ENCODE results near the gene C3orf52.

Gene C3orf52

DNA sequence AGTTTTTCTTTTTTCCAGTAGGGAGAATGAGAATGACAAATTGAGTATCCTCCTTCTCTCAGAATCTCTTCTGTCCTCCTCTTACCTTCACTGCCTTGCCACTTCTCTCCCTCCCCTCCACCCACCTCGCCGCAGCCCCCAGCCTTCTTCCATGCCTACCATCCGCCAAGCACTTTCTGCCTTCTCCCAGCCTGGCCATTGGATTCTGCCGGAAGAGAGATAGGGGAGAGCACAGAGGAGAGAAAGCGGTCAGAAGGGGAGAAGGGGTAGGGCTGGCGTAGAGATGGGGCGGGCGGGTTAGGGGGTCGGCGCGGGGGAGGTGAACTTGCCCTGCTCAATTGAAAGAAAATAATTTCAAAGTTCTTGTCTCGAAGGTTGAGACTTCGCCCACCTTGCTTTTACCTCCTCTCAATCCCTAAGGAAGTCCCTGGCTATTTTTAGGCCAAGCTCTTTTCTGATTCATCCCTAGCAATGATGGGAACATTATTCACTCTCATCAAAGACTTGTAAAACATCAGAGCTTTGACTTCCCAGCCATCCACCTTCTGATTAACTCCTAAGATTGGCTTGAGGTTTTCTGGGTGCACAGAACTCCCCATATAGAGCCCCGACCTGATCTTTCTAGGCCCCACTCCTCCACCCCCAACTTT, 811 bp downstream of the C3orf52 start:
- Histone ChIP-seq H3K4me1 (ENCODE audit: insufficient read depth, insufficient read length) (peaks cover 3% of the 10 kb centered on the region), H3K27me3 (ENCODE audit: insufficient read depth, insufficient read length) (peaks cover 27% of the 10 kb centered on the region), H3K36me3 (ENCODE audit: insufficient read depth, insufficient read length, low read length) (peaks cover 6% of the 10 kb centered on the region), H3K9me3 (ENCODE audit: insufficient read depth, low read length) (no peaks in the 10 kb centered on the region), H3K9ac (ENCODE audit: insufficient read length, low read depth) (peak overlapping the region; percentile 86), H3K4me3 (ENCODE audit: insufficient read length, low read depth) (peak overlapping the region; percentile 68)
- DNase-seq (ENCODE audit: low read depth, low spot score) = no peak
- no peak for TF ChIP-seq YY1 (IDR thresholded peaks at IDR 0.05; ENCODE audit: insufficient read depth, insufficient read length)
- no peak for TF ChIP-seq SUZ12 (IDR thresholded peaks at IDR 0.05; ENCODE audit: extremely low read depth, insufficient read depth, insufficient read length)
- TF ChIP-seq ZNF274 (IDR thresholded peaks at IDR 0.05; ENCODE audit: low read depth, low read length) = no peak

DNA sequence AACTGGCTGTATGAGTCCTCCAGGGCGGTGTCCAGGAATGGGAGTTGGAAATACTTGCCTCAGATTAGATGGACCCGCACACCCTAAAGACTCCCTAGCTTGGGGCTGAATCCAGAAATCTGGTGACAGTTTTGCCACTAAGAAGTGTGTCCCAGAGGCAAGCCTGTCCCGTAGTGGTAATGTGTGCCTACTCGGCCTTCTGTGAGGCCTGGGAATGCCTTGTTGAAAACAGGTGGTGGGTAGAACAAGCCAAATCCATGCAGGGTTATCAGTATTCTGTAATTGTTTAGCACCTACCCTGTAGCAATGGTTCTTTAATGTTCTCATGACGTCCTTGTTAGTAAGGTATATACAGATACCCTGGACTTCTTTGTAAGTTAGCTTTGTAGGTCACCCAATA, 1.6 kb downstream of the C3orf52 start:
- Histone ChIP-seq H3K9me3 (ENCODE audit: insufficient read depth, low read length) (no peaks in the 10 kb centered on the region), H3K36me3 (ENCODE audit: insufficient read depth, insufficient read length, low read length) (peaks cover 6% of the 10 kb centered on the region), H3K27me3 (ENCODE audit: insufficient read depth, insufficient read length) (peaks cover 26% of the 10 kb centered on the region), H3K4me3 (ENCODE audit: insufficient read length, low read depth) (peak overlapping the region; percentile 68), H3K4me1 (ENCODE audit: insufficient read depth, insufficient read length) (peaks cover 7% of the 10 kb centered on the region), H3K9ac (ENCODE audit: insufficient read length, low read depth) (no peak overlapping the region)
- no peak for DNase-seq (ENCODE audit: low read depth, low spot score)
- no peak for TF ChIP-seq ZNF274 (IDR thresholded peaks at IDR 0.05; ENCODE audit: low read depth, low read length)
- TF ChIP-seq SUZ12 (IDR thresholded peaks at IDR 0.05; ENCODE audit: extremely low read depth, insufficient read depth, insufficient read length) = no peak
- no peak for TF ChIP-seq YY1 (IDR thresholded peaks at IDR 0.05; ENCODE audit: insufficient read depth, insufficient read length)

DNA sequence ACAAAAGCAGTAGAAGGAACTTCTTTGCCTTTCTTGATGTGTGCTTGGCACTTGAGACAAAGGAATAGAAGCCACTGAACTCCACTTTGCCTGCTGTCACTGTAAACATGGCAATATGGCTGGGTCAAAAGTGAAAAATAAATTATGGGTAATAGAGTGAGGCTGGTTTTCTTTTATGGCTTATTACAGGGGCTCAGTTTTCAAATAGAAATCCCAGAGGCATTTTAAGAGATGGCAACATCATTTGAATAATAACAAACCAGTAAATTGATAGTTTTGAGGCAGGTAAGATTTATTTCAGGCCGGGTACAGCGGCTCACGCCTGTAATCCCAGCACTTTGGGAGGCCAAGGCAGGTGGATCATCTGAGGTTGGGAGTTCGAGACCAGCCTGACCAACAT, 2.8 kb downstream of the C3orf52 start:
- H3K4me3 ChIP-seq (ENCODE audit: insufficient read length, low read depth) = no peak overlapping the region
- no peak overlapping the region for H3K9ac ChIP-seq (ENCODE audit: insufficient read length, low read depth)
- no peak for DNase-seq (ENCODE audit: low read depth, low spot score)
- peaks cover 7% of the 10 kb centered on the region for H3K4me1 ChIP-seq (ENCODE audit: insufficient read depth, insufficient read length)
- no peaks in the 10 kb centered on the region for H3K9me3 ChIP-seq (ENCODE audit: insufficient read depth, low read length)
- peaks cover 19% of the 10 kb centered on the region for H3K27me3 ChIP-seq (ENCODE audit: insufficient read depth, insufficient read length)
- no peak for TF ChIP-seq SUZ12 (IDR thresholded peaks at IDR 0.05; ENCODE audit: extremely low read depth, insufficient read depth, insufficient read length)
- TF ChIP-seq ZNF274 (IDR thresholded peaks at IDR 0.05; ENCODE audit: low read depth, low read length) = no peak
- no peak for TF ChIP-seq YY1 (IDR thresholded peaks at IDR 0.05; ENCODE audit: insufficient read depth, insufficient read length)
- peaks cover 15% of the 10 kb centered on the region for H3K36me3 ChIP-seq (ENCODE audit: insufficient read depth, insufficient read length, low read length)

DNA sequence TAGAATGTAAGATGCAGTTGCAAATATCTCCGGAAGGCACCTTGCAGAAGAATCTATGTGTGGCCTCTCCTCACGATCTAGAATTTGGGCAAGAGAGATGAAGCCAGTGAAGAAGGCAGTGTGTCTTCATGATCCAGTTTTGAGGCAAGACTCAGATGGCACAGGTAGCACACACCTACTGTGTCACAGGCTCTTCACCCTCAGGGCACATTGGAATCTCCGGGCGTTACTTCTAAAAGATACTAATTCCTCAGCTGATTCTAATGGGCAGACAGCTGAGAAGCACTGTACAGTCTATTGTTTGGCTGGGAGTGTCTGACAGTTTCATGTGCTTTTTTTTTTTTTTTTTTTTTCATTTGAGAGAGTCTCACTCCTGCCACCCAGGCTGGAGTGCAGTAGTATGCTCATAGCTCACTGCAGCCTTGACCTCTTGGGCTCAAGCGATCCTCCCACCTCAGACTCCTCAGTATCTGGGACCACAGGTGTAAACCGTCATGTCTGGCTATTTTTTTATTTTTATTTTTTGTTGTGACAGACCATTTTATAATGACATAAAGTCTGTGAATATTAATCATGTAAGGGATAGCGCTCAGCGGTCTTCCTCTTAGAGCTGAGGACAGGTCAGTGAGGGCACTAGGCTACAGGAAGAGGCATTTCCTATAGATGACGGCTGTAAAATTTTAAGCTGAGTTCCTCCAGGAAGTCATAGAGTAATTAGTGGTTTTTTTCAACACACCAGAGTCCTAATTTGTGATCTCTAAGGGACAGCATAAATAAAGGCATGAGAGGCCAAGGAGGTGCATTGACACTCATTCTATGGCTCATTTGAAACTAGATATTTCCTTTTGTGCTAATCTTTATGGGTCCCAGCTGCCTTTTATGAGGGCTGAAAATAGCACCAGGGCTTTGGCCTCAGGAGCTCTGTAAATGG, 4.0 kb downstream of the C3orf52 start:
- no peak for DNase-seq (ENCODE audit: low read depth, low spot score)
- Histone ChIP-seq H3K9me3 (ENCODE audit: insufficient read depth, low read length) (no peaks in the 10 kb centered on the region), H3K27me3 (ENCODE audit: insufficient read depth, insufficient read length) (peaks cover 7% of the 10 kb centered on the region), H3K4me3 (ENCODE audit: insufficient read length, low read depth) (no peak overlapping the region), H3K36me3 (ENCODE audit: insufficient read depth, insufficient read length, low read length) (peaks cover 27% of the 10 kb centered on the region), H3K4me1 (ENCODE audit: insufficient read depth, insufficient read length) (peaks cover 7% of the 10 kb centered on the region), H3K9ac (ENCODE audit: insufficient read length, low read depth) (no peak overlapping the region)
- TF ChIP-seq SUZ12 (IDR thresholded peaks at IDR 0.05; ENCODE audit: extremely low read depth, insufficient read depth, insufficient read length) (no peak), YY1 (IDR thresholded peaks at IDR 0.05; ENCODE audit: insufficient read depth, insufficient read length) (no peak), ZNF274 (IDR thresholded peaks at IDR 0.05; ENCODE audit: low read depth, low read length) (no peak)

DNA sequence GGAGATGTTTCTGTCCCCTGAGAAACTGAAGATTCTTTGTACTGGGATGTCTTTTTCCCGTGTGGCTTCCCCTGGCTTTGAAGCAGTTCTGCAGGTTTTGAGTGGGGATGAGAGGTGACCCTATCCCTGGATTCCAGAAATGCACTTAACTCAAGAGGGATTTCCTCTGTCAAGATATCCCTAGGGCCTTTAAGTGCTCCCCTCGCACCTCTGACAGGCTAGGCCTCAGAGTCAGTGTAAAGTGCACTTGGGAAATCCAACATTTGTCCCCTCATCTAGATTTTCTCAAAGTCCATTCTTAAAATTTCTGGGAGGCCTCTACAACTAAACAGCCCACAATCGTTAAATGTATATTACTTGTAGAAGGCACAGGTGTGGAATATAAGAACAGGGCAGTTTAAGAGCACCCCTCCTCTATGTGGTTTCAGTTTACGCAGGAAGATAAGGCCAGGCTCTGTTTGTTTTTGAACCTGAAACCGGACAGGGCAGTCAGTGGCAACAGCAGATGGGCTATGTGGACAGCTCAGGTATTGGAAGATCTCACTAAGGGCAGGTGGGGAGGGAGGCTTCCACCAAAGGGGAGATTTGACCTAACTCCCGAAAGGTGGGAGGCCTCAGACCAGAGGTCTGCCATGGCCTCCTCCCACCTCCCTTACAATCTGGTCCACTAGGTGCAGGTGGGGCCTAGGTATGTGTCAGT, 4.8 kb downstream of the C3orf52 start:
- Histone ChIP-seq H3K4me1 (ENCODE audit: insufficient read depth, insufficient read length) (peaks cover 3% of the 10 kb centered on the region), H3K4me3 (ENCODE audit: insufficient read length, low read depth) (no peak overlapping the region)
- TF ChIP-seq SUZ12 (IDR thresholded peaks at IDR 0.05; ENCODE audit: extremely low read depth, insufficient read depth, insufficient read length) = no peak

DNA sequence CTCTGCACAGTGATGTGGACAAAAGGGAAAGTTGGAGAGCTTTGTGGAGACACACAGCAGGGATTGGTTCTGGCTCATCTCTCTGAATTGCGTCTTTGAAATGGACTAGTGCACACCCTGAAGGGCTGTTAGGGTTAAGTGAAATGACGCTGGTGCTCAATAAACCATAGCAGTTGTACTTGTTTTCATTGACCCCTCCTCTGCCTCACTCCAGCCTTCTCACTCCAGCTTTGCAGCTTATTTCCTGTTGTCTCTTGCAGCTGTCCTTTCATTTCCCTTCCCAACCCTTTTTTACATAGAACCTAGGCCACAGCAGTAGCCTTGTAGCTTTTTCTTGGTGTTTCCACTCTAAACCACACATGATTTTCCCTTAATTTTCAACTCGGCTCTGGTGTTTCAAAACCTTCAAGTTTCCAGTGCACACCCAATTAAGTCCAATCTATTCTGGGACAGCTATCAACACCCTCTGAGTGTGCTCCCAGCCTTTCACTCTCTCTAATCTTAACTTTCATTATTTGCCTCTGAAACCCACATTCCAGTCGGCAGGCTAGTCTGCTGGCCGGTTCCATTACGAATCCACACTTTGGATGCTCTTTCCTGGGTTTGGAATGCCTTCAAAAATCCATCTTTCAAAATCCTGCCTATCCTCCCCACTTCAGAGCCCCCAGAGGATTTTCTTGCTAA, 6.4 kb downstream of the C3orf52 start:
- Histone ChIP-seq H3K36me3 (ENCODE audit: insufficient read depth, insufficient read length, low read length) (peaks cover 32% of the 10 kb centered on the region), H3K4me3 (ENCODE audit: insufficient read length, low read depth) (no peak overlapping the region), H3K9ac (ENCODE audit: insufficient read length, low read depth) (no peak overlapping the region), H3K4me1 (ENCODE audit: insufficient read depth, insufficient read length) (peaks cover 3% of the 10 kb centered on the region), H3K9me3 (ENCODE audit: insufficient read depth, low read length) (no peaks in the 10 kb centered on the region), H3K27me3 (ENCODE audit: insufficient read depth, insufficient read length) (no peaks in the 10 kb centered on the region)
- DNase-seq (ENCODE audit: low read depth, low spot score) = no peak
- TF ChIP-seq ZNF274 (IDR thresholded peaks at IDR 0.05; ENCODE audit: low read depth, low read length) (no peak), YY1 (IDR thresholded peaks at IDR 0.05; ENCODE audit: insufficient read depth, insufficient read length) (no peak), SUZ12 (IDR thresholded peaks at IDR 0.05; ENCODE audit: extremely low read depth, insufficient read depth, insufficient read length) (no peak)

More for the DNA sequence above, 4.8 kb downstream of the C3orf52 start:
- Histone ChIP-seq H3K27me3 (ENCODE audit: insufficient read depth, insufficient read length) (no peaks in the 10 kb centered on the region), H3K9me3 (ENCODE audit: insufficient read depth, low read length) (no peaks in the 10 kb centered on the region), H3K36me3 (ENCODE audit: insufficient read depth, insufficient read length, low read length) (peaks cover 30% of the 10 kb centered on the region), H3K9ac (ENCODE audit: insufficient read length, low read depth) (no peak overlapping the region)
- no peak for DNase-seq (ENCODE audit: low read depth, low spot score)
